ENCODE results near the gene CDCA5. TPM values are rescaled to one million over a fixed set of nuclear protein-coding genes. Genes with fewer than 3 reads are reported as not detected.

The CDCA5 gene
- total RNA-seq, 2 donors from 2014 or later, result 139 to 174 TPM

DNA sequence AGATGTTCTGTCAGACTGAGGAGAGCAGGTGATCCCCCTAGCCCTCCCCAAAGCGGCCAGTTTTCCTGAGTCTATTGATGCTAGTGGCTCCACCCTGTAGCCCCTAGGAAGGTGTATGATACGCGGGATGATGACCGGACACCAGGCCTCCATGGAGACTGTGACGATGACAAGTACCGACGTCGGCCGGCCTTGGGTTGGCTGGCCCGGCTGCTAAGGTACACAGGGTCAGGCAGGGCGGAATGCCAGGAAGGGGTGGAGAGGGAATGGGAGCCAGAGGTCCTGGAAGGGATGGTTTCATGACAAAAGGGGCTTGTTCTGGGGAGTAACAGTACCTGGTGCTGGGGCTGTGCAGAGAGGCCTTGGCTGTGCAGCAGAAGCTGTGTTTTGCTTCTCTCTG lies 3.4 kb upstream of the CDCA5 start:
- H3K4me3 Mint-ChIP-seq, result no peak overlapping the region
- H3K36me3 Mint-ChIP-seq (ENCODE audit: insufficient read depth in 2 of 2), result peaks cover 15 to 19% of the 10 kb centered on the region in 2 donors
- no peaks in the 10 kb centered on the region for H3K9me3 Mint-ChIP-seq
- H3K27me3 Mint-ChIP-seq (ENCODE audit: low read depth), result no peaks in the 10 kb centered on the region
- peaks cover 30% of the 10 kb centered on the region for H3K4me1 Mint-ChIP-seq (ENCODE audit: low read depth)
- H3K27ac Mint-ChIP-seq, result no peak overlapping the region
- DNase-seq (no peak), ATAC-seq (replicated peaks in 1 of 2) (no peak)

DNA sequence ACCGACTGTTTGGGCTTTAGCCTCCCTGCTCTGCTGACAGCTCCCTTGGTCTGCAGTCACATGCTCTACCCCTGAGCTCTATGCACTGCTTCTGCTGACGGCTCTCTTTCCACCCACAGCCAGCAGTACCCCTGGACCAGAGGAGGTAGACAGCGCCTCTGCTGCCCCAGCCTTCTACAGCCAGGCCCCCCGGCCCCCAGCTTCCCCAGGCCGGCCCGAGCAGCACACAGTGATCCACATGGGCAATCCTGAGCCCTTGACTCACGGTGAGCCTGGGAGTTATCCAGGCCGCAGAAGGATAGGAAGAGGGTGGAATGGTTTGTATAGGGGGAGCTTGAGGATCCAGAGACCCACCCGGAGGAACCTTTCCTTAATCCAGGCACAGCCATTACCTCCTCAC lies 3.0 kb upstream of the CDCA5 start:
- peaks cover 35% of the 10 kb centered on the region for H3K4me1 Mint-ChIP-seq (ENCODE audit: low read depth)
- no peak for DNase-seq
- no peaks in the 10 kb centered on the region for H3K27me3 Mint-ChIP-seq (ENCODE audit: low read depth)
- no peaks in the 10 kb centered on the region for H3K9me3 Mint-ChIP-seq
- no peak overlapping the region for H3K27ac Mint-ChIP-seq
- peaks cover 15 to 23% of the 10 kb centered on the region in 2 donors for H3K36me3 Mint-ChIP-seq (ENCODE audit: insufficient read depth in 2 of 2)
- H3K4me3 Mint-ChIP-seq, result no peak overlapping the region
- ATAC-seq (replicated peaks in 1 of 2), result no peak

DNA sequence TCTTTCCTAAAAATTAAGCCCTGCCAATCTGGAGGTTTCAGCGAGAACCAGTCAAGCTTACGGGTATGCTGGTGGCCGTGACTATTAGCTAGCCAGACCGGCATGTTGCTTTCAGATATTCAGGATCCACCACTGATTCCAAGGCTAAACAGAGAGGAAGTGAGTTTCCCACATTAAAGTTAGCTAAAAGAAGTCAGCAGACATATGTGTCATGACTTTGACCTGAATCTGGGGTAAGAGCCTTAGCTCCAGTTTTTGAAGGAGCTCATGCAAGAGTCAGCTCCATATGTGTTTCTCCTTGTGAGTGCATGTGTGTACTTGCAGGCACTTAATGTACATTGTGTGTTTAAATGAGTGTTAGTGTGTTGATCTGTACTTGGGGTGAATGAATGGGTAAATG lies 1.6 kb upstream of the CDCA5 start:
- no peak for ATAC-seq (replicated peaks in 1 of 2)
- H3K9me3 Mint-ChIP-seq, result no peaks in the 10 kb centered on the region
- peak overlapping the region; percentile 98 to 99 for H3K4me3 Mint-ChIP-seq
- no peaks in the 10 kb centered on the region for H3K27me3 Mint-ChIP-seq (ENCODE audit: low read depth)
- peak overlapping the region; percentile 98 for H3K27ac Mint-ChIP-seq
- no peak for DNase-seq
- peaks cover 22 to 29% of the 10 kb centered on the region in 2 donors for H3K36me3 Mint-ChIP-seq (ENCODE audit: insufficient read depth in 2 of 2)
- peaks cover 48% of the 10 kb centered on the region for H3K4me1 Mint-ChIP-seq (ENCODE audit: low read depth)

DNA sequence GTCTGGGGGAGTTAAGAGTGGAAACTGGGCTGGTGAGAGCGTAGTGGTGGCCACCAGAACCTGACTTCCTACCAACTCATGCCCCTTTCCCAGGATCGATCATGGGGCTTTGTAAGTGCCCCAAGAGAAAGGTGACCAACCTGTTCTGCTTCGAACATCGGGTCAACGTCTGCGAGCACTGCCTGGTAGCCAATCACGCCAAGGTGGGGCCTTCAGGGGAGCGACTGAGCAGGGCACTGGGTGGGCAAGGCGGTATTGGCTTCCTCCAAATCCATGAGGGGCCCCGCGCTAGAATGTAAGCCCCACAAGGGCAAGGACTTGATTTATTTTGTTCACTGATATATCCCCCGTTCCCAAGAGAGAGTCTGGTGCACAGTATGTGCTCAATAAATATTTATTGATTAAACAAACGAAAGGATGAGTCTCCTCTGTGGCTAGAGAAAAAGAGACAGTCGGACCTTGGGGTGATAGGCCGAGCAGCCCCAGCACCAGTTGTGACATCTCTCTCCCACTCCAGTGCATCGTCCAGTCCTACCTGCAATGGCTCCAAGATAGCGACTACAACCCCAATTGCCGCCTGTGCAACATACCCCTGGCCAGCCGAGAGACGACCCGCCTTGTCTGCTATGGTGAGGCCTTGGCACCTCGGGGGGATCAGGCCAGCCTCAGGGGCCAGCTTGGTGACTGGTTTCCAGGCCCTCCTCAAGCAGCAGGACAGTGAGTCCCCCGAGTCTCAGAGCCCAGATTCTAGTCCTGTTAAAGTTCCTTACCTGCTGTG lies 947 bp upstream of the CDCA5 start:
- Mint-ChIP-seq H3K36me3 (ENCODE audit: insufficient read depth in 2 of 2) (peaks cover 24 to 31% of the 10 kb centered on the region in 2 donors), H3K27me3 (ENCODE audit: low read depth) (no peaks in the 10 kb centered on the region), H3K4me1 (ENCODE audit: low read depth) (peaks cover 52% of the 10 kb centered on the region), H3K4me3 (peak overlapping the region; percentile 98 to 99), H3K27ac (peak overlapping the region; percentile 98), H3K9me3 (no peaks in the 10 kb centered on the region)
- no peak for ATAC-seq (replicated peaks in 1 of 2)
- DNase-seq, result no peak

DNA sequence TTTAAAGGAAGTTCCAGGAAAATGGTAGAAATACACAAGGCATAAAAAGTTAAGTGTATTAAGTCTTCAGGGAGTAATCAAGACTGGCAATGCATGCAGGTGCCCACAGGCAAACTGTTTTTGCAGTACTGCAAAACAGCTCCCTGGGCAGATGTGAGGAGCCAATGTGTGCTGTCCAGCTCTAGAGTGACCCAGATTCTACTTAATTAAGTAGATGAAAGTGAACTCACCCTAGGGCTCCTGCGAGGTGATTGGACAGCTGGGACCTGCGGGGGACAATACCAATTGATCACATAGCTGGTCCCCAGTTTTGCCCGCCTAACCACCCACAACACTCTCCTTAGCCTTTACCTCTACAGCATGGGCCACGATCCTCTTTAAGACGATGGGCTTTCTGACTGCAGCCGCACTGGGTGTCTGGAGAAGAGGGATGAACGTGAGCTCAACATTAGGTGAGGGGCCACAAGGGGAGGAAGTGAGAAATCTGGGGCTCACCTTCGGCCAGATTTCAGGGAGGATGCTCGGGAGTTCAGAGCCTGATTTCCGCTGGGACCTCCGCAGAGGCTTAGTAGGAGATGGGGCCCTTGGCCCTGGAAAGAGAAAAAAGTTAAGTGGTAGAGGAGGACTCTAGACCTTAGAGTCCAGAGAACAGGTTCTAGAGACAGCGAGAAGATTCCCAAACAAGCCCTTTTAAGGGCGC lies 556 bp downstream of the CDCA5 start:
- Mint-ChIP-seq H3K27ac (peak overlapping the region; percentile 98), H3K4me1 (ENCODE audit: low read depth) (peaks cover 64% of the 10 kb centered on the region), H3K4me3 (peak overlapping the region; percentile 98 to 99), H3K36me3 (ENCODE audit: insufficient read depth in 2 of 2) (peaks cover 25 to 36% of the 10 kb centered on the region in 2 donors), H3K27me3 (ENCODE audit: low read depth) (no peaks in the 10 kb centered on the region), H3K9me3 (no peaks in the 10 kb centered on the region)
- ATAC-seq (replicated peaks in 1 of 2), result peak in 1 of 2 donors; percentile 3
- no peak for DNase-seq

DNA sequence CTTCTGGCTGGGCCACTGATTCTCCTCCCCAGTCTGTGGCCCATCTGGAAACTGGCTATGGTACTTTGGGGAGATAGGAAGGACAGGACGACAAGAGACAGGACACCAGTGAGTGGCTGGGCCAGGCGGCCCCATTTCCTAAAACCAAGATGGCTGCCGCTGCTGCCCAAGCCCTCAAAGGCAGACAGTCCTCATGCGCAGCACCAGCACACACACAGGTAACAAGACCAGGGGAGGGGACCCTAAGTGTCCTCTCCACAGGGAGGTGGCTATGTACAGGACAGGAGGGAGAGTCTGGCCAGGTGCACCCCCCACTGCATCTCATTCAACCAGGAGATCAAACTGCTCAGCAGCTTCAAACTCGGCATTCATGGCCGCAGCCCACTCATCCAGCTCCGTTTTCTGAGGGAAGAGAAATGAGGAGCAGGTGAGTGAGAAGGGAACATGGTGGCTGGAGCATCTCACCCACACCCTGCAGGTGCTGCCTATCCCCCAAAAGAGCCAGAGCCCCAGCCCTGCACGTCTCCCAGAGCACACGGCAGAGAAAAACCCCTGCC lies 5.0 kb downstream of the CDCA5 start:
- peaks cover 61% of the 10 kb centered on the region for H3K4me1 Mint-ChIP-seq (ENCODE audit: low read depth)
- H3K4me3 Mint-ChIP-seq, result peak overlapping the region; percentile 42 to 50
- H3K27me3 Mint-ChIP-seq (ENCODE audit: low read depth), result no peaks in the 10 kb centered on the region
- H3K27ac Mint-ChIP-seq, result peak overlapping the region; percentile 80
- no peak for DNase-seq
- peaks cover 19 to 40% of the 10 kb centered on the region in 2 donors for H3K36me3 Mint-ChIP-seq (ENCODE audit: insufficient read depth in 2 of 2)
- no peaks in the 10 kb centered on the region for H3K9me3 Mint-ChIP-seq
- no peak for ATAC-seq (replicated peaks in 1 of 2)

DNA sequence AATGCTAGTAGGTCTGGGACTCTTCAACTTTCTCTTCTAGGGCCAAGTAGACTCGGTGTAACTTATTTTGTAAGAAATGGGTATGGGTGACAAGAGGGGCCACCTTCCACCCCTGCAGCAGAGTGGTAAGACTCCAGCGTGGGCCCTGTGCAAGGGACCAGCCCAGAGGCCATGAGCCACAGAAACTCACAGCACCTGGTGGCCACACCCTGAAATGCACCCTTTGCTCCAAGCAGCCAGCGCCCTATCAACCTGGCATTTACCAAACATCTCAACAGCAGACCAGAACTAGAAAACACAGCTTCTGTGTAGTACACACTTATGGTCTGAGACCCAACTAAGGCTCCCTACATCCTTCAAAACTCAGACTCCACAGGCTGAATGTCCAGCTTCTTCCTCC lies 5.7 kb downstream of the CDCA5 start:
- peaks cover 60% of the 10 kb centered on the region for H3K4me1 Mint-ChIP-seq (ENCODE audit: low read depth)
- no peaks in the 10 kb centered on the region for H3K9me3 Mint-ChIP-seq
- H3K27me3 Mint-ChIP-seq (ENCODE audit: low read depth), result no peaks in the 10 kb centered on the region
- peaks cover 15 to 39% of the 10 kb centered on the region in 2 donors for H3K36me3 Mint-ChIP-seq (ENCODE audit: insufficient read depth in 2 of 2)
- H3K4me3 Mint-ChIP-seq, result peak overlapping the region; percentile 42 to 50
- H3K27ac Mint-ChIP-seq, result peak overlapping the region; percentile 80
- DNase-seq, result peak; percentile 69 to 73
- ATAC-seq (replicated peaks in 1 of 2), result peak; percentile 87 to 88

DNA sequence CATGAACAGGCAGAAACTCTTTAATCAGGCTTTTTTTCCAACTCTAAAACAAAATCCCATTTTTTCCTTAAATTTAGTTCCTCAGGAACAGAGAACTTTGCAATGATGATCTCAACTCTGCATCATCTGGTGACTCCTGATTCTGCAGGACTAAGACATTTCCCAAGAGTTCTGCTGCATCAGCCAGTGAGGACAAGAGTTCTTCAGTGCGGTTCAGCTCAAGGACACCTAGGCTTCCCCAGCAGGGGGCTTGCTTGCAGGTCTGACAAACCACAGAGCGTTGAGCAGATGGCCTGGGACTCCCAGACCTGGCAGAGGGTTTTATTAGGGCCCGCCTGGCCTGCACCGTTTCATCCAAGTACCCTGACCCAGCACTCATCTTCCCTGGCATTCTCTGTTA lies 6.4 kb downstream of the CDCA5 start:
- H3K36me3 Mint-ChIP-seq (ENCODE audit: insufficient read depth in 2 of 2), result peaks cover 11 to 35% of the 10 kb centered on the region in 2 donors
- no peaks in the 10 kb centered on the region for H3K27me3 Mint-ChIP-seq (ENCODE audit: low read depth)
- no peaks in the 10 kb centered on the region for H3K9me3 Mint-ChIP-seq
- DNase-seq (no peak), ATAC-seq (replicated peaks in 1 of 2) (no peak)
- peaks cover 54% of the 10 kb centered on the region for H3K4me1 Mint-ChIP-seq (ENCODE audit: low read depth)
- H3K4me3 Mint-ChIP-seq, result no peak overlapping the region
- no peak overlapping the region for H3K27ac Mint-ChIP-seq

DNA sequence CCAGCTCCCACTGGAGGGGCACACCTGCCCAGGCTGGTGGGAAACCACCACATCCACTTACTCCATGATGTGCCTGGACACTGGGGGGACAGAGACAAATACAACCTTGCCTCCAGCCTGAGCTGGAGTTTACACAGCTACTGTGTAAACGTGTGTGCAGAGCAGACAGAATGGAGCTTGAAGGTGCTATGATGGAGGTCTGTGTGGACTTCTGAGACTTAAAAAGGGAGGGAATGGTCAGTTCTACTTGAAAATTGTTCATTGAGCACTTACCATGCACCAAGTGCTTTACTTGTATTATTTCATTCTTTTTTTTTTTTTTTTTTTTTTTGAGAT lies 11.2 kb downstream of the CDCA5 start:
- Mint-ChIP-seq H3K27me3 (ENCODE audit: low read depth) (no peaks in the 10 kb centered on the region), H3K27ac (no peak overlapping the region), H3K9me3 (no peaks in the 10 kb centered on the region), H3K4me3 (no peak overlapping the region), H3K4me1 (ENCODE audit: low read depth) (peaks cover 10% of the 10 kb centered on the region), H3K36me3 (ENCODE audit: insufficient read depth in 2 of 2) (peaks cover 0 to 10% of the 10 kb centered on the region in 2 donors)
- ATAC-seq (replicated peaks in 1 of 2) (peak in 1 of 2 donors; percentile 14), DNase-seq (no peak)

DNA sequence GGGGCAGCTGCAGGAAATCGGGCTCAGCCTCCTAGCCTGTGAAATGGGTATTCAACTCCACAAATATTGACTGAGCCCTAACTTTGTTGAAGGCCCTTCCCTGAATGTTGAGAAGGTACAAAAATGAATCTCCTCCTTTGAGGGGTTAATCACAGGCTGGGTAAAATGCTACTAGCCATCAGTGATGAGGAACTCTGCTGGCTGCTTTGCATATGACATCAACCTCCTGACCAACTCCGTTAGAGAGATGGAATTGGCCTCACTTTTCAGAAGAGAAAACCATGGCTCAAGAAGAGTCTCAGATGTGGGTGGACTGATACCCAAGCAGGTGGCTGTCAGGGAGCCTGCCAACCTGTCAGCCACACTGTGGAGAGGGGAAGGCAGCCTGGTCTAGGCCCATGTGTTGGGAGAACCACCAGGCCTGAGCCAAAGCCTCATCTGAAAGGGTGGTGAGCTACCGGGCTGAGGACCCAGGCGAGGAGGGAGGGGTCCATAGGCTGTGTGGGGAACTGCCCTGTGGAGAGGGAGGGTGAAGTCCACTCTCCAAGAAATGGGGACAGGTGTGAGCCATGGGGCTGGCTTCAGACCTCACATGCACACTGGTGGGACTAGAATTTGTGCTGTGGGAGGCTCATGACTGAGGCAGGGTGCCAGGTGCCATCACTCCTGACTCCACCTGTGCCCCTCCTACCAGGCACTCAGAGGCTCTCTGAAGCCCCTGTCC lies 11.8 kb downstream of the CDCA5 start:
- peak; percentile 4 to 14 for ATAC-seq (replicated peaks in 1 of 2)
- Mint-ChIP-seq H3K9me3 (no peaks in the 10 kb centered on the region), H3K36me3 (ENCODE audit: insufficient read depth in 2 of 2) (peaks cover 0 to 8% of the 10 kb centered on the region in 2 donors), H3K27me3 (ENCODE audit: low read depth) (no peaks in the 10 kb centered on the region), H3K4me3 (no peak overlapping the region), H3K27ac (no peak overlapping the region), H3K4me1 (ENCODE audit: low read depth) (peaks cover 9% of the 10 kb centered on the region)
- DNase-seq, result no peak

DNA sequence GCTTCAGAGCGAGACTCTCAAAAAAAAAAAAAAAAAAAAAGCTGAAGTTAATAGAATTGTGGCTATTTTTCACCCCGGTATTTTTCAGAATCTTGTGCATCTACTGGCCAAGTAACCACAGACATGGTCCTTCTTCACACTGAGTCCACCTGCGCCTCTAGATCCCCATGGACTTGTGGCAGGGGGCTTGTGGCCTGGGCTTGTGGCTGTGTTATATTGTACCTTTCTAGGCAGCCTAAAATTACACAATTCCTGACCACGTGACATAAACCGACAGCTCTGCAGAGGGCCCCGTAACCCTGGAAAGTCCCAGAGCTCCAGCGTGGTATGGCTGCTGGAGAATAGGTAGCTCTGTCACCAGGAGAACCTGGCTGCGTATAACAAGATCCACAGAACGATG lies 14.6 kb downstream of the CDCA5 start:
- Mint-ChIP-seq H3K4me3 (no peak overlapping the region), H3K9me3 (no peaks in the 10 kb centered on the region), H3K4me1 (ENCODE audit: low read depth) (no peaks in the 10 kb centered on the region), H3K27ac (no peak overlapping the region), H3K36me3 (ENCODE audit: insufficient read depth in 2 of 2) (no peaks in the 10 kb centered on the region), H3K27me3 (ENCODE audit: low read depth) (no peaks in the 10 kb centered on the region)
- ATAC-seq (replicated peaks in 1 of 2) (no peak), DNase-seq (no peak)

DNA sequence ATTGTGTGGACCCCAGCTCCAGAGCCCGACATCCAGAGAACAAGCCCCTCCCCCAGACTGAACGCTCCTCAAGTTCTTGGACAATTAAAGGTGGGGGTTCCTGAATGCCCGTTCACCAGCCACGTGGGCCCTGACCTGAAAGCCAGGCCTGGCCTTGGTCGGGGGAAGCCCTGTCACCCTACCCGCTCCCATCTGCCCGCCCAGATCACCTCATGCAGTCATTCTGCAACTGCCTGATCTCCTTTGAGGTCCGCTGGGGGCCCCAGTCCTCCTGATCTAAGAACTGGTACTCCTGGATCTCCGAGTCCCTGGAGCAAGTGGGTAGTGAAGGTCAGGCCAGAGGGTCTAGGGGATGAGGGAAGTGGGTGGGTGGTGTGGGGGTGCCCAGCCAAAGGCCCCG lies 16.4 kb downstream of the CDCA5 start:
- no peaks in the 10 kb centered on the region for H3K4me1 Mint-ChIP-seq (ENCODE audit: low read depth)
- H3K9me3 Mint-ChIP-seq, result no peaks in the 10 kb centered on the region
- H3K27ac Mint-ChIP-seq, result no peak overlapping the region
- H3K36me3 Mint-ChIP-seq (ENCODE audit: insufficient read depth in 2 of 2), result no peaks in the 10 kb centered on the region
- ATAC-seq (replicated peaks in 1 of 2) (no peak), DNase-seq (no peak)
- no peak overlapping the region for H3K4me3 Mint-ChIP-seq
- H3K27me3 Mint-ChIP-seq (ENCODE audit: low read depth), result no peaks in the 10 kb centered on the region

DNA sequence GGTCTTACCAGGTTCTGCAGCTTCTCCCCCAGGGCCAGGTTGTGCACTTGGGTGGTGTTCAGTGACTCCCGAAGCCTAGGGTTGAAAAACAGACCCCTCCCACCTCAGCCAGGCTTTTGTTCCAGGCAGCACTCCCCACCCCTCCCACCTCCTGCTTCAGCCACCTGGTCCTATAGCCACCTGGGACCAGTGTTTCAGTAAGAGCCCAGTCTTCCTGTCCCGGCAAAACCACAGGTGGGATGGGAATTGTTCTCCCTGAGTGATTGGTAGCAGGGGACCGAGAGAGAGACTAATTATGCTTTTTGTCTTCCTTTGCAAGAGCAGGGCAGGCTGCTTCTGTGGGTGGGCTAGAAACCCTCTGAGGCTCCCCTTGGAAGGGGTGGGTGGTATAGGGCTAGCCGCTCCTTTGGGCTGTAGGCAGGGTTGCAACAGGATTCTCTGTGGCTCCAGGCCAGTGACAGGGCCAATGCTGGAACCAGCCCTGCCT lies 17.0 kb downstream of the CDCA5 start:
- Mint-ChIP-seq H3K27me3 (ENCODE audit: low read depth) (no peaks in the 10 kb centered on the region), H3K4me3 (no peak overlapping the region), H3K9me3 (no peaks in the 10 kb centered on the region), H3K27ac (no peak overlapping the region), H3K36me3 (ENCODE audit: insufficient read depth in 2 of 2) (no peaks in the 10 kb centered on the region), H3K4me1 (ENCODE audit: low read depth) (no peaks in the 10 kb centered on the region)
- ATAC-seq (replicated peaks in 1 of 2) (no peak), DNase-seq (no peak)
